H1 (cell line): ENCODE measurements around the gene BAG2. TPM values are rescaled to one million over a fixed set of nuclear protein-coding genes. Genes with fewer than 3 reads are reported as not detected.

Experiments used
- CTCF ChIA-PET: fragments of 300-600 bp; sonication (Branson Sonifier 250); formaldehyde crosslinking; loops from one replicate; lab custom pipeline; 2021; ENCODE audit not compliant: partially characterized antibody; lab: Charles Lee
- POLR2A ChIA-PET: fragments of 300-600 bp; sonication (Branson Sonifier 250); formaldehyde crosslinking; loops from one replicate; lab custom pipeline; 2021; ENCODE audit warnings: inconsistent platforms; ENCODE audit not compliant: partially characterized antibody; lab: Charles Lee
- DNase-seq, 2 experiments: peaks; one replicate each; pipeline versions ENCODE4 v3.0.0 to v3.0.0-alpha.2; 2010 to 2022; ENCODE audit warnings: low spot score in 2 of 2, low read depth in 1 of 2, mixed read lengths in 1 of 2
- FAIRE-seq: peaks from 2 replicates; lab custom pipeline; 2011; peaks lifted over from hg19 to GRCh38; lab: Jason Lieb, UNC
- H2AFZ ChIP-seq: 2 replicates; pipeline ENCODE4 v1.8.1; 2012; ENCODE audit warnings: low read length, inconsistent platforms
- H2AK5ac ChIP-seq: 2 replicates; pipeline ENCODE4 v1.6.1; 2013; ENCODE audit warnings: low read depth, low read length
- H2BK120ac ChIP-seq: replicated peaks from 2 replicates; pipeline ENCODE3; 2013; ENCODE audit warnings: low read depth, low read length, inconsistent platforms
- H2BK12ac ChIP-seq: 2 replicates; pipeline ENCODE4 v1.6.1; 2013; ENCODE audit warnings: low read depth, low read length
- H2BK15ac ChIP-seq: 2 replicates; pipeline ENCODE4 v1.6.1; 2013; ENCODE audit warnings: low read length
- H2BK20ac ChIP-seq: 2 replicates; pipeline ENCODE4 v1.6.1; 2013; ENCODE audit warnings: low read length
- H2BK5ac ChIP-seq: 2 replicates; pipeline ENCODE4 v1.6.1; 2013; ENCODE audit warnings: low read depth, low read length
- H3K14ac ChIP-seq: 2 replicates; pipeline ENCODE4 v1.6.1; 2013; ENCODE audit warnings: inconsistent platforms; ENCODE audit not compliant: insufficient read length
- H3K18ac ChIP-seq: 2 replicates; pipeline ENCODE4 v1.6.1; 2013; ENCODE audit warnings: low read length; ENCODE audit errors: extremely low read depth
- H3K23ac ChIP-seq: 2 replicates; pipeline ENCODE4 v1.6.1; 2013; ENCODE audit warnings: inconsistent platforms; ENCODE audit not compliant: insufficient read length
- H3K23me2 ChIP-seq: 2 replicates; pipeline ENCODE4 v1.6.1; 2013; ENCODE audit warnings: low read depth, low read length
- H3K27ac ChIP-seq: 2 replicates; pipeline ENCODE4 v1.6.1; 2011; ENCODE audit warnings: low read depth, low read length, inconsistent platforms
- H3K27me3 ChIP-seq, 4 experiments: replicated peaks in 1 of 4; 1 replicate in 1 of 4; 2 replicates in 3 of 4; pipeline versions ENCODE4 v1.6.1 to v1.8.1; 2011 to 2013; ENCODE audit warnings: low read length in 3 of 4, mild to moderate bottlenecking in 3 of 4, inconsistent platforms in 2 of 4, mixed read lengths in 2 of 4, moderate library complexity in 1 of 4; ENCODE audit not compliant: control insufficient read depth in 3 of 4, insufficient read depth in 3 of 4; ENCODE audit errors: extremely low read depth in 1 of 4
- H3K36me3 ChIP-seq, 4 experiments: 2 replicates each; pipeline versions ENCODE4 v1.6.1 to v1.8.1; 2011 to 2013; ENCODE audit warnings: mild to moderate bottlenecking in 4 of 4, low read length in 3 of 4, moderate library complexity in 2 of 4, control low read depth in 1 of 4, inconsistent platforms in 1 of 4; ENCODE audit not compliant: insufficient read depth in 4 of 4, control insufficient read depth in 2 of 4
- H3K4ac ChIP-seq: replicated peaks from 2 replicates; pipeline ENCODE3; 2013; ENCODE audit warnings: low read length, low read depth, mixed read lengths, inconsistent platforms; ENCODE audit not compliant: insufficient read length
- H3K4me1 ChIP-seq, 4 experiments: replicated peaks in 1 of 4; 1 replicate in 1 of 4; 2 replicates in 3 of 4; pipeline versions ENCODE4 v1.6.1 to v1.8.1; 2011 to 2013; ENCODE audit warnings: low read length in 3 of 4, inconsistent platforms in 2 of 4, mixed read lengths in 1 of 4; ENCODE audit not compliant: insufficient read depth in 4 of 4, control insufficient read depth in 3 of 4
- H3K4me2 ChIP-seq, 2 experiments: 2 replicates each; pipeline versions ENCODE4 v1.6.1 to v1.8.1; 2011 to 2013; ENCODE audit warnings: low read depth in 2 of 2, low read length in 2 of 2, control low read depth in 1 of 2, inconsistent platforms in 1 of 2, mild to moderate bottlenecking in 1 of 2; ENCODE audit not compliant: insufficient read depth in 1 of 2
- H3K4me3 ChIP-seq, 4 experiments: fragments of 200-600, 300-600 bp in 1 of 4; sonication (generic), shearing (Covaris generic), sonication (Bioruptor Twin) in 1 of 4; 2 replicates each; pipeline versions ENCODE4 v1.5.1 to v1.8.1; 2011 to 2016; ENCODE audit warnings: low read length in 4 of 4, low read depth in 3 of 4, control low read depth in 2 of 4, inconsistent platforms in 2 of 4, mild to moderate bottlenecking in 2 of 4, mixed read lengths in 1 of 4, moderate library complexity in 1 of 4; ENCODE audit not compliant: insufficient read depth in 2 of 4; ENCODE audit errors: extremely low read depth in 1 of 4
- H3K56ac ChIP-seq: replicated peaks from 2 replicates; pipeline ENCODE3; 2013; ENCODE audit warnings: low read depth, mild to moderate bottlenecking, mixed read lengths, low read length, inconsistent platforms; ENCODE audit not compliant: insufficient read length
- H3K79me1 ChIP-seq: 2 replicates; pipeline ENCODE4 v1.6.1; 2013; ENCODE audit warnings: low read depth, low read length, control low read depth
- H3K79me2 ChIP-seq, 2 experiments: 2 replicates each; pipeline versions ENCODE4 v1.6.1 to v1.8.1; 2012 to 2013; ENCODE audit warnings: low read length in 2 of 2, mild to moderate bottlenecking in 2 of 2, inconsistent platforms in 1 of 2; ENCODE audit not compliant: insufficient read depth in 2 of 2, control insufficient read depth in 1 of 2
- H3K9ac ChIP-seq, 4 experiments: replicated peaks in 1 of 4; 1 replicate in 1 of 4; 2 replicates in 3 of 4; pipeline versions ENCODE4 v1.6.1 to v1.8.1; 2011 to 2013; ENCODE audit warnings: low read depth in 3 of 4, low read length in 3 of 4, control low read depth in 2 of 4, mild to moderate bottlenecking in 2 of 4, moderate library complexity in 2 of 4, inconsistent platforms in 1 of 4; ENCODE audit errors: extremely low read depth in 1 of 4
- H3K9me3 ChIP-seq, 2 experiments: 2 replicates each; pipeline versions ENCODE4 v1.6.1 to v1.8.1; 2012 to 2013; ENCODE audit warnings: mild to moderate bottlenecking in 2 of 2, moderate library complexity in 2 of 2, control low read depth in 1 of 2, inconsistent platforms in 1 of 2, low read depth in 1 of 2, low read length in 1 of 2, mixed read lengths in 1 of 2; ENCODE audit not compliant: insufficient read depth in 2 of 2
- H4K20me1 ChIP-seq, 2 experiments: replicated peaks in 1 of 2; 2 replicates each; pipeline versions ENCODE3 to v1.8.1; 2011 to 2013; ENCODE audit warnings: inconsistent platforms in 2 of 2, low read length in 2 of 2, mild to moderate bottlenecking in 1 of 2; ENCODE audit not compliant: insufficient read depth in 2 of 2, control insufficient read depth in 1 of 2
- H4K5ac ChIP-seq: 2 replicates; pipeline ENCODE4 v1.6.1; 2013; ENCODE audit warnings: low read length, low read depth, mixed read lengths, inconsistent platforms; ENCODE audit not compliant: insufficient read length
- H4K8ac ChIP-seq: 2 replicates; pipeline ENCODE4 v1.8.0; 2013; ENCODE audit warnings: mild to moderate bottlenecking, moderate library complexity, low read length, inconsistent platforms; ENCODE audit not compliant: insufficient read depth; ENCODE audit errors: extremely low read depth
- H4K91ac ChIP-seq: replicated peaks from 2 replicates; pipeline ENCODE3; 2013; ENCODE audit warnings: low read length, mixed read lengths, inconsistent platforms; ENCODE audit not compliant: insufficient read length
- KDM5A ChIP-seq: fragments of 200-600 bp; IDR thresholded peaks from 2 replicates; pipeline ENCODE4 v1.7.1; 2012; ENCODE audit warnings: mild to moderate bottlenecking, low read length, inconsistent platforms, mixed read lengths
- SRF ChIP-seq: IDR thresholded peaks from 2 replicates; pipeline ENCODE4 v1.6.1; 2011; ENCODE audit warnings: mild to moderate bottlenecking, low read depth, low read length, moderate library complexity
- WGBS, 2 experiments: shearing (Covaris generic) in 1 of 2; methylation state at CpG; one replicate each; pipeline versions ENCODE4 v1.1.6 to v1.1.7; 2013 to 2015; ENCODE audit warnings: low lambda C conversion rate in 2 of 2, mixed read lengths in 2 of 2, inconsistent platforms in 1 of 2, low coverage in 1 of 2, missing lambda C conversion rate in 1 of 2; ENCODE audit not compliant: insufficient replicate concordance in 2 of 2, insufficient coverage in 1 of 2, insufficient read length in 1 of 2; ENCODE audit errors: extremely low coverage in 1 of 2, missing lambda C conversion rate in 1 of 2; 5-methylcytosine and 5-hydroxymethylcytosine counted together
- polyA plus RNA-seq, 7 experiments: library from polyadenylated mRNA; depleted of rRNA in 3 of 7; stranded (reverse) in 5 of 7; unstranded in 2 of 7; fragments of >200 nt in 5 of 7; fragments of 200-250 nt in 2 of 7; gene quantifications; 1 replicate in 5 of 7; 2 replicates in 1 of 7; 4 replicates in 1 of 7; pipeline versions ENCODE4 v1.2.1 to v1.2.3, GENCODE V29; 2011 to 2013; ENCODE audit warnings: missing spikeins in 2 of 7, mixed read lengths in 2 of 7
- total RNA-seq: library from RNA; stranded (reverse); fragmentation: NEBNext Ultra II Directional; extraction: Animal tissue kit (Norgen Biotek cat#: 25700); gene quantifications from 2 replicates; pipeline ENCODE4 v1.2.1, GENCODE V29; 2021

Gene BAG2
- total and polyA plus RNA-seq, 2 of the 8 experiments (the other 6 are each of a cell fraction or from before 2014, with no cell fraction given): 4.4 to 7.4 TPM

- H2BK20ac ChIP-seq: no peak overlapping the region
- H3K9me3 ChIP-seq: no peaks in the 10 kb centered on the region
- H3K23me2 ChIP-seq: no peaks in the 10 kb centered on the region; the same call in 1 of the 2 replicates
- no peak overlapping the region for H3K14ac ChIP-seq
- H3K27ac ChIP-seq: no peak overlapping the region
- H4K20me1 ChIP-seq: no peaks in the 10 kb centered on the region
- no peaks in the 10 kb centered on the region for H3K79me1 ChIP-seq
- H2AK5ac ChIP-seq: no peak overlapping the region
- peaks cover 0 to 17% (median 3%) of the 10 kb centered on the region in 4 experiments; a peak in 5 of 8 replicates for H3K36me3 ChIP-seq
- no peak overlapping the region for H3K18ac ChIP-seq
- DNase-seq (no peak), FAIRE-seq (no peak)
- no peaks in the 10 kb centered on the region for H3K4me1 ChIP-seq
- H3K79me2 ChIP-seq: no peaks in the 10 kb centered on the region
- 84% methylated on average over 1 of the region's 1 CpG; no CpG with 5 or more reads in 1 of the 2 experiments for WGBS, 2 experiments
- H3K56ac ChIP-seq: no peak overlapping the region
- H2BK15ac ChIP-seq: no peak overlapping the region
- H3K4me3 ChIP-seq: no peak overlapping the region
- H3K23ac ChIP-seq: no peak overlapping the region
- no peak overlapping the region for H3K4me2 ChIP-seq
- no peak overlapping the region for H3K4ac ChIP-seq
- H3K27me3 ChIP-seq: no peaks in the 10 kb centered on the region
- no peak overlapping the region for H3K9ac ChIP-seq
- H2BK120ac ChIP-seq: no peak overlapping the region
- POLR2A ChIA-PET: no interaction called here
- no peak overlapping the region for H2BK12ac ChIP-seq
- CTCF ChIA-PET: interaction anchor here (1.1 to 1.2 kb wide), 2 partner anchors 174 to 523 kb away, joined by 3 to 4 read pairs; no protein-coding TSS in a partner anchor
- no peak overlapping the region for H2BK5ac ChIP-seq
- no peak overlapping the region for H2AFZ ChIP-seq
- no peak overlapping the region for H4K91ac ChIP-seq
- H4K5ac ChIP-seq: no peak overlapping the region
- no peak overlapping the region for H4K8ac ChIP-seq
- TF ChIP-seq SRF (no peak), KDM5A (no peak)
Observed at GRCh38 chr6:57142178-57142525, 30.0 kb upstream of the BAG2 start.
